Limb (tissue), 2 donors: ENCODE data around the gene GNAZ.

Experiments used
- DNase-seq, 2 donors: peaks; one replicate each; pipeline ENCODE4 v3.0.0-alpha.2; 2016; ENCODE audit errors: extremely low spot score in 2 of 2

Gene GNAZ

DNA sequence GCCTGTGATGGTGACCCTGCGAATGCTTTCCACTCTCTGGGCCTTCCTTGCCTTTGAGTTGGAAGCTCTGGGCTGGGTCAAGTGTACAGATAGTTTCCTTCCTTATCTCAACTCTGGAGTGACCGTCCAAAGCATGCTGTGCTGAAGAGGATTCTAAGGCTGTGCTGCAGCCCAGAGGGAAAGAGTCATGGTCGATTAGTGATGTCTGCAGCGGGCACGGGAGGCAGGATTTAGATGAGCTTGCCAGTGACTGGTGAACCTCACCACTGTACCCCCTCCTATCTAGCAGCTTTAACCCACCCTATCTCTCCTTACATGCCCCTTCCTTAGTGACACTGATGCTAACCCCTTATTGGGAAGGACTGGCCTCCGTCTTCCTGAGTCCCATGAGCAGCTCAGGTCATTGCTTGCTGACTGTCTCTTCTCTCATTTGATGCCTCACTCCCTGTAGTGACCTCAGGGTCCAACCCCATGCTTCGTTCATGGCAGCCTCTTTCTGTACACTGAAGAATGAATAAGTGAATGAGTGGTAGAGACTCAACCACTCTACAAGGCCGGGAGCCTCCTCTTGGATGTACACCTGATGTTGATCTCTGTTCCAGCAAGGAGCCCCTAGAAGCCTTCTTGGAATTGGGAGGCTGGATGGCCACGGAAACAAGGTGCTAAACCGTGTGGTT, 6.7 kb downstream of the GNAZ start:
- DNase-seq, result no peak

DNA sequence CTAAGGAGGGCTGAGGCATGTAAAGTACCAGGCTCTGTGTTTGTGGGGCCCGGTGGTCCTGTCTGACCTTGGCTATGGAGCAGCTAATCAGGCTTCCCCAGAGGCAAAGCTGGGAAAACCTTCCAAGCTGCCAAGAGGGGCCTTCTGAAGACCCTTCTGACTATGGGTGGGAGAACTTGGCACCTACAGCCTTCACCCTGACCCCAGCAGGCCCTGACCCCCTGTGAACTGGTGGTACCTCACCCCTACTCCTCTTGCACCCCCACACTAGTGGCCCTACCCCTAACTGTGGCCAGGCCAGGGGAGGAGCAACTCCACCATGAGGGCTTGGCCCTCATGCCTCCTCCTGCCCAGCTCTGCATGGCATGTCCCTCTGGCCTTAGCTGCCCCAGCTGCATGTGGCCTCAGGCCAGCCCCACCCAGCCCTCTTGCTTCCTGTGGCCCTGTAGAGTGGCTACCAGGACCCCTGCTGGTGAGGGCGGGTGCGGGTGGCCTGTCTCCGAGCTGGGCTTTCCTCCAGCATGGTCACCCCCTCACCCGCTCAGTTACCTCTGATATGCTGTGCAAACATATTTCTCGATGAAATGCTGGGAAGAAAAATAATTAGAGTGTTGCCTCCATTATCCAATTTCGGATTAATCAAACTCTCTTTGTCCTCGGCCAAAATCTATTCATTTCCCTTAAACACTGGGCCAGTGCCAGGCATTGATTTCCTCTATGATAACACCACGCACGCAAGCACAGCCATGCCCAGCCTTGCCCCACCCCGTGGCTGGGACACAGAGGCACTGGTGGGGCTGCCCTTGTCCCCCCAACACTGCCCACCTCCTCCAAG, 7.5 kb downstream of the GNAZ start:
- DNase-seq, result no peak

DNA sequence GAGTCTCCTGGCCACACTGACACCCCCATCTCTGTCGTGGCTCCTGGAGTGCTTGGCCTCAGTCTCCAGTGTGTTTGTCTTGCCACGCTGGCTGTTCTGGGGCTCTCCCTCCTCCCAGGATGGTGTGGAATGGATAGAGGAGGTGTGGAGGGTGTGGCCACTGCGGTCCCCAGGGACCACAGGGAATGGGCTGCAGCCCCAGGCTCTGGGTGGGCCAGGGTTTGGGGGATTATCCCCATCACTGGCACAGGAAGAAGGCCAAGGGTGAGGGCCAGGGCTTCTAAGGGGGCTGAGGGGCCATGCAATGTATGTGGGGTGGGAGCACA, 8.1 kb downstream of the GNAZ start:
- no peak for DNase-seq

DNA sequence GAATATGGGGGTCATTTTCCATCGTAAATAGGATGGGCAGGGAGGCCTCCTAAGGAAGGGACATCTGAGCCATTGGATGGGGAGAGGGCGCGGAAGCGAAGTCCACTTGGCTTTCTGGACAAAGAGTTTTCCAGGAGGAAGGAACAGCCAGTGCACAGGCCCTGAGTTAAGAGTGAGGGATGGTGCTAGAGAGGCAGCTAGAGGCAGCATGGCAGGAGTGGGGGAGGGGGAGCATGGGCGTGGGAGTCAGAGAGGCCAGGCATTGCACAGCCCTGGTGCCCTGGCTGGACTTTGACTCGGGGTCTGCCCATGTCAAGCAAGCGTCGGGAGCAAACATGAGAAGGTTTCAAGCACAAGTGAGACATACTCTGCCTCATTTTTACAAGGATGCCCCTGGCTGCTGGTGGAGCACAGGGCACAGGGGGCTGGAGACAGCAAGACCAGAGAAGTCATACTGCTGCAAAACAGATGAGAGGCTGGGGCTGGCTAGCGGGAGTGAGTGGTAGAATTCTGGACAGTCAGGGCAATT, 9.0 kb downstream of the GNAZ start:
- DNase-seq, result no peak

- no peak for DNase-seq
These were observed 9.6 kb downstream of the GNAZ start for GRCh38 chr22:23079814-23080521.

GRCh38 chr22:23080613-23081290, 10.4 kb downstream of the GNAZ start:
- DNase-seq, result no peak

DNA sequence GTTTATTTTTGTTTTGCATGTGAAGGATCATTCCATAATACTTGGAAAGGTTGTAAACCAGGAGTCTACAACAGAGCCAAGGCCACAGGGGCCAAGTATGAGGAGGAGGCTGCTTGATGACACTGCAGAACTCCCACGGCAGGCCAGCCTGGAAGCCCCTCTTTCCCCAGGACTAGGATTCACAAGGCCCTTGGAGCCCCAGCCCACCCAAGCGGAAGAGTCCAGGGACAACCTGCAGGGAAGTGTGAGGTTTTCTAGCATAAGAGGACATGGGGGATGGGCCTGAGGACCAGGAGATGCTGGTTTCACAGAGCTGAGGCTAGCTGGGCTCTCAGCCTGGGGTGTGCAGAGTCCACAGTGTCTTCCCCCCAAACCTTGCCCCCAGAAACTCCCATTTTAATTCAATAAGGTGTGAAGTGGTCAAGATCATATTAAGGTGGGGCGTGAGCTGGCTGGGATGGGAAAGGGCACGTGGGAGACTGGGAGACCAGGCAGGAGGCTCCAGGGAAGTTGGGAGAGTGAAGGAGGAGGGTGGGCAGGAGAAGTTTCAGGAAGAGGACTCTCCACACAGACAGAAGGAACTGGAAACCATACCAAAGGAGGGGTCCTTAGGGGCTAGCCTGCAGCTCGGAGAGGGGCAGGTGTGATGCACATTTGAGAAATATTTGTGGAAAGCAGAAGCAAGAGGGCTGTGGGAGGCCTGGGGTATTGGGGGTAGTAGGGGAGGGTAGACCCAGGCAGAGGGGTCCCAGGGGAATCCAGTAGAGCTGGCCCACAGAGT, 12.4 kb downstream of the GNAZ start:
- DNase-seq, result no peak

DNA sequence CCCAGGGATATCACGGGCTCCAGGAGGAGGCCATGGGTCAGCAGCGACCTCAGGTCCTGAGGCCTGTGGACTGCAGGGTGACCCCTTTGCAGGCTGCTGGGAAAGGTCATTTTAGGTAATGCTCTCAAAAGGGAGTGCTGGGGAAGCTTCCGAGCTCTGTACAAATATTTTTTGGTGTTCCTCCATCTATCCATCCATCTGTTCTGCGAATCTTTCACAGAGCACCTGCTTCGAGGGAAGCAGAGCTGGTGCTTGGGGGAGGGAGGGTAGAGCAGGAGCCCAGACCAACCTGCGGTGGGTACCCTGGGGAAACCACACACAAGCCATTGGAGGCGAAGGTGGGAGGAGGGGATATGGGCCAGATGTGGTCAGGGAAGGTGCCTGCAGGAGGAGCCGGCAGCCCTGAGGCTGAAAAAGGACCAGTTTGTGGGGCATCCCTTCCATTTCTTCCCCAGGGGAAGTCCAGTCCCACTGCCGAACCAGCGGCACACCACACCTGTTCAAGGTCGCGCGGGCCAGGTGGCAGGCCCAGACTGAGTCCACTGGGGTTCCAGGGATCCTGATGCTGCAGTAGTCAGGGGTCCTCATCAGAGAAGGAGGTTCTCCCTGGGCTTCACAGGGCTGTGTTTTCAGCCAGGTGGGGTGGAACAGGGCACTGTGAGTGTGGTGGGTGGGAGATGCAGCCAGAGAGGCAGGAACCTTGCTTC, 13.1 kb downstream of the GNAZ start:
- DNase-seq, result no peak

DNA sequence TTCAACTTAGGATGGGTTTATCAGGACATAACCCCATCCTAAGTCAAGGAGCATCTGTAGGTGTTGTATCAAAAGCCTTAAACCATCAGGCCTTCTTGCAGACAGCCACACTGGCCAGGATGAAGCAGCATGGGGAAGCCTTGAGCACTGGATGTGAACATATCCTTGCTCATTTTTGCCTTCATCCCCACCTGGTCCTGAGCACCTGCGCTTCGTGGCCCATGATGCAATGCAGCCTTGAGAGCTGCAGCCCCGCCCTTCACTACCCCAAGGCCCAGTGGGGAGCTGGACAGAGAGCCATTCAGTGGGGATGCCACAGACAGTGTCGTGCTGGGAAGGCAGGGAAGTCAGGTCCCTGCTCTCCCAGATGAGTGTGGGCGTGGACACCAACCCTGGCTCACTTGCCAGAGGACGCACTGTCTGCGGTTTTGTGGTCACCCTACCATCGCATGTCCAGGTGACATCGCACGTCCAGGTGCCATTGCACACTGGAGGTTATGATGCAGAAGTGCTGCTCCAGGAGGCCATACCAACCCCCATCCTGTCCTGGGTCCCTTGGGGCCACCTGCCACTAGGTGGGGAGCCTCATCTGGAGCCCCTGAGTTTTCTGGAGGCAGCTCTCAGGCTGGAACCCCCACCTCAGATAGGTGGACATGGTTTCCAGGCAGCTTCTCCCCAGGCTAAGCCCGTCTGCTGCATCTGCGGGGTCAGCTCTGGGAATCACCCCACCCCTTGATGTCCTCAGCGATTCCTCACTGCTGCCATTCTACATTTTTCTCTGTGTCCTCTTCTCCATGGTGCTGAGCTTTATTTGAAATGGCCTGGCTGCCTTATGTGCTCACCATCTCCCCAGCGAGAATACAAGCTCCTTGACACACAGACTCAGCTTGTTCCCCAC, 14.4 kb downstream of the GNAZ start:
- DNase-seq, result no peak

- no peak for DNase-seq
These were observed 15.0 kb downstream of the GNAZ start for GRCh38 chr22:23085351-23085671.

- no peak for DNase-seq
These were observed 15.5 kb downstream of the GNAZ start for GRCh38 chr22:23085785-23086184.

DNA sequence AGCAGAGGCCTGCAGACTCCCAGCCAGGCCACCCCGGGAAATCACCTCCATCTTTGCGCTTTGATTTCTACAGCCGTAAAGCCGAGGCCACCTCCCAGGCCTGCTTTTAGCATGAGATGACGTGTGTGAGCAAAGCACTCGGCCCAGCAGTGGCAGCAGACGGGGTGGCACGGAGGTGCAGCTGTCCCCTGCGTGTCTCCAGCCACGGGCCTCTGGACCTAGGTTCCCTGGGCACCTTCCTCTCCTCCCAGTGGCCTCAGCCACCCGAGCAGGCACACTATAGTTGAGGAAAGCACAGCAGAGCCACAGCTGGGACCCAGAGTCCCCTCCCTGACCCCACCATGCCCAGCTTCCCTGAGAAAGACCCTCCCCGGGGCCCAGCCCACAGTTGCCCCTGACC, 15.9 kb downstream of the GNAZ start:
- no peak for DNase-seq

- DNase-seq, result no peak
These were observed 16.5 kb downstream of the GNAZ start for GRCh38 chr22:23086787-23087186.

DNA sequence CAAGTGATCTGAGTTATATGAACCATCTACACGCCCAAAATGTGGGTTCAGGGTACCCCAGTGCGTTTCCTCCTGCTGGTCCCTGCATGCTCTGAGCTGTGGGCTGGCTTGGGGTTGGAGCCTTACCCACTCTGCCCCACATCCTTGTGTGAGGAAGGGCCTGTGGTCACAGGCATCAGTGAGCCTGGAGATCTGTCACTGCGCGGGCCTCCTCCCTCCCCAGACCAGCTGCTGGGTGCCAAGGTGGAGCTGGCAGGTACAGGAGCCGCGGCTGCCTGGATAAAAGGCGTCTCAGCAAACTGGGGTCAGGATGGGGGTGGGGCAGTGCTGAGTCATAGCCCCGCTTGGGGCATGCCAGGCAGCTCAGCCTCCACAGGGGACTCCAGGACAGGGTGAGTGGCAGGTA, 17.9 kb downstream of the GNAZ start:
- no peak for DNase-seq

DNA sequence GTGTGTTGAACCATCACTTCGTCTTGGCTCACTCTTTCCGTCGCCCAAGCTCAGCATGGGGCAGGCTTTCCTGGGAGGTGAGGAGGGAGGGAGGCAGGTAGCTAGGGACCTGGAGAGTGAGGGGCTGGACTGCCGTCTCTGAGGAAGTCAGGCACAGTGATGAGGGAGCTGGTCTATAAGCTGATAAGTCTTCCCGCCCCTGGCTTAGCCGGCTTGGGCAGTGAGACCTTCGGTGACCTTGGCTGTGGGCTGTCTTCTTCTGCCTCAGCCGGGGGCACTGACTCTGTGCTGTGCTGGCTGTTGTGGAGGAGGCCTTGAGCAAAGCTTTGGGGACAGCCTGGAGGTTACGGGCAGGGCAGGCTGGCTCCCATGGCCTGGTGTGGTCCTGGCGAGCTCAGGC, 18.7 kb downstream of the GNAZ start:
- DNase-seq, result no peak

DNA sequence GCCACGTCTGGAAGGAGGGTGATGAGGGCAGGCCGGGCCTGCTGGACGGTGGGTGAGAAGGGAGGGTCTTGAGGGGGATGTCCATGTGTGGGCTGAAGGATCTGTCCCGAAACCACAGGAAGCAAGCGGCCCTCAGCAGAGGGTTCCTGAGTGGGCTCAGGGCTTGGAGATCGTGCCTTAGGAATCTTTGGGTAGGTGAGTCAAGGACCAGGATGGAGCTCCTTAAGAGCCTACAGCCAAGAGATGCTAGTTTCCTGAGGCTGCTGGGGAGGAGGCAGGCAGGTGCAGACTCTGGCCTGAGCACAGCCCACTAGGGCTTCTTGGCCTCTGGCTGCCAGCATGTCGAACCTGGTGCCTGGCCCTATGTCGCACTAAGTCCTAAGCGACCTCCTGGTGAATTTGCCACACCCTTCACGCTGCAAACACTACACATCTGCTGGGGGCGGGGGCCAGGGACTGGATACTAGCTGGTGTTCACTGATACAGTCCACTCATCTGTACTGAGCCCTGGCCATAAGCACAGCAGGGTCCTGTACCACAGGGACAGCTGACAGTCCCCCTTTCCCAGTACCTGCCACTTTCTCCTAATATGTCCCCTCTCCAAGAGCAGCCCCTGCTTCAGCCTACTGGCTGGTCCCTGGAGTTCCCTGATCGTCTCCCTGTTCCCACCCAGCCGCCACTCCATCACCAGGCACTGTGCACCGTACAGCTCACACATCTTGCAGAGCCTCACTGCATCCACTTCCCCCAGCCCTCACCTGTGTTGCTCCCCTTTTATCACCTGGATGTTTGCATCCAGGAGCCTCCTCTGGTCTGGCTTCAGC, 19.5 kb downstream of the GNAZ start:
- DNase-seq, result no peak

DNA sequence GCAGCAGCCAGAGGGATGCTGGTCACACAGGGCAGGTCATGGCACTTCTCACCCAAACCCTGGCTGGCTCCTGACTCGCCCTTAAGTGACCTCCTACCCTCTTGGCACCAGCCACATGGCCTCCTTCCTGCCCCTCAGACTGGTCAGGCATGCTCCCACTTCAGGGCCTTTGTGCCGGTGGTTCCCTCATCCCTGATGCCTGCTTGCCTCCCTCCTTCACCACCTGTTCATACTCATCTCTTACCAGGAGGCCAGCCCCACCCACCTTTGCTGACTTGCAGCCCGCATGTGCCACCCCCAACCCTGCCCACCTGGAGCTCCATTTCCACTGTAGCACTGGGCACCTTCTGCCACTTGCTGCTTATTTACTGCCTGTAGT, 20.1 kb downstream of the GNAZ start:
- DNase-seq, result no peak

DNA sequence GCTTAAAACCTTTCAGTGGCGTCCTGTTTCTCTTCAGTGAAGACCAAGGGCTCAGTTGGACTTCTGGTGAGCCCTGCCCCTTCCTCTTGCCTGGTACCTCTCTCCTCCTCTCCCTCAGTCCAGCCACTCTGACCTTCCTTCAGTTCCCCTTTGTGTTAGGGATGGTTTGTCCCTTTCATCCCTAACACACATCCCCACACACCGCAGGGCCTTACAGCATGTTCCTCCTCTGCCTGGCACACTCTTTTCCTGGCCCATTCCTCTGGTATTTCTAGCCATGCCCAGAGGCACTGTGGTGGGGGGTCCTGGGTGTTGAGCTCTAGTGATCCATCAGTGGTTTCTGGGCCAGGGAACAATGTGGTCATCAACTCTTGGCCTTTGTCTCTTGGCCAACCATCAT, 21.4 kb downstream of the GNAZ start:
- no peak for DNase-seq
